Stimulated activated CD8-positive, alpha-beta memory T cell treated with anti-CD3 and anti-CD28 coated beads, Interleukin-4, amount 100 ng/mL, for 1 hour (primary cell): ENCODE measurements around the gene BSPH1.
"Not testable (repeated sequence)": the region's sequence is repeated elsewhere in the genome, so short reads cannot be mapped to it uniquely, and the experiment has no call there.

Source experiments
- DNase-seq, 2 donors: peaks; one replicate each; pipeline ENCODE4 v3.0.0-alpha.2; 2020; ENCODE audit warnings: low read depth in 2 of 2, low spot score in 1 of 2

Gene BSPH1, protein sequence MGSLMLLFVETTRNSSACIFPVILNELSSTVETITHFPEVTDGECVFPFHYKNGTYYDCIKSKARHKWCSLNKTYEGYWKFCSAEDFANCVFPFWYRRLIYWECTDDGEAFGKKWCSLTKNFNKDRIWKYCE

GRCh38 chr19:47992070-47992469 is at the start of gene BSPH1:
Gene BSPH1, minus strand, starts transcription at chr19:47992170. Its CDS starts 89 bp downstream, at chr19:47992081.
- no peak for DNase-seq

GRCh38 chr19:48036765-48037164 is 44.8 kb upstream of the BSPH1 start:
- no peak for DNase-seq

GRCh38 chr19:48033604-48034003 is 41.6 kb upstream of the BSPH1 start:
- DNase-seq, result no peak

DNA sequence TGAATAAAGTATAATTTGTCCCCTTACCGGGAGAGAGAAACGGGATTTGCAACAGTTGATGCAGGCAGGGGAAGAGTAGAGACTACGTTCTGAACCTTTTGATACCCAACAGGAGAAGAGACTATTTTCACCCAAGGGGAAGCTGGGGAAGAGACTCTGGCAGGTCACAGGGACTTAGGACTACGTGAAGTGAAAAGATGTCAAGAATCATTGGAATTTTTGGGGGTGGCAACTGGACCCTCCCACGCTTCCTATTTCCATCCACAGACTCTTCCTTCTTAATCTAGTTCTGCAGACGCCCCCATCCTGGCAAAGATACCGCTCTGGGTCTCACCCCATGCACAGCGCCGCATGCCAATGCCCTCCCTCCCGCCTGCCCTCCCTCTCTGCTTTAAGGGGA is 38.1 kb upstream of the BSPH1 start:
- DNase-seq, result no peak

DNA sequence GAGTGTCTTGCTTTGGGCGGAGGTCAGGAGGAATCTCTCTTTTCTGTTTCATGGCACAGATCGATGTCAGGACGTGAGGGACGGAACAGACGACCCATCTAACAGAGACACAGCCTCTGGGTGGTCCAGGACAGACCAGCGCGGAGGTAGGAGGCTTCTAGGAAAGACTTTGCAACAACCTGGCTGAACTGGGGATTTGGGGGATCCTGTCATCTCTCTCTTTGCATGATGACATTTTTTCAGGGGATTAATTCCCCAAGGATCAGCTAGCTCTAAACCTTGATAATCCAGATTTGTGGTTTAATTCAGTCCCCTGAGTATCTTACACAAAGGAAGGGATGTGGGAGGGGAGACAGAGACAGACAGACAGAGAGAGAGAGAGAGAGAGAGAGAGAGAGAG is 37.5 kb upstream of the BSPH1 start:
- DNase-seq, result no peak

DNA sequence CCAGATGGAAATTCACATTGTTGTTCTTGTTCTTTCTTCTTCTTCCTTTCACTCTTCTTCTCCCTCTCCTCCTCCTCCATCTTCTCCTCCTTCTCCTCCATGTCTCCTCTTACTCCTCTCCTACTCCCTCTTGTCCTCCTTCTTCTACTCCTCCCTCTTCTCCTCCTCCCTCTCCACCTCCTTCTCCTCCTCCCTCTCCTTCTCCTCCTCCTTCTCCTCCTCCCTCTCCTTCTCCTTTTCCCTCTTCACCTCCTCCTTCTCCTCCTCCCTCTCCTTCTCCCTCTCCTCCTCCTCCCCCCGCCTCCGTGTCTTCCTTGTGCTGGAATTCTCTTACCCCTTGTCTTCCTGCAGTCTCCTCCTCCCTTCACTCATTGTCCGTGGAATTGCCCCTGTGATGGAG is 33.5 kb upstream of the BSPH1 start:
- DNase-seq, result no peak

GRCh38 chr19:48023518-48023917 is 31.5 kb upstream of the BSPH1 start:
- DNase-seq, result no peak

DNA sequence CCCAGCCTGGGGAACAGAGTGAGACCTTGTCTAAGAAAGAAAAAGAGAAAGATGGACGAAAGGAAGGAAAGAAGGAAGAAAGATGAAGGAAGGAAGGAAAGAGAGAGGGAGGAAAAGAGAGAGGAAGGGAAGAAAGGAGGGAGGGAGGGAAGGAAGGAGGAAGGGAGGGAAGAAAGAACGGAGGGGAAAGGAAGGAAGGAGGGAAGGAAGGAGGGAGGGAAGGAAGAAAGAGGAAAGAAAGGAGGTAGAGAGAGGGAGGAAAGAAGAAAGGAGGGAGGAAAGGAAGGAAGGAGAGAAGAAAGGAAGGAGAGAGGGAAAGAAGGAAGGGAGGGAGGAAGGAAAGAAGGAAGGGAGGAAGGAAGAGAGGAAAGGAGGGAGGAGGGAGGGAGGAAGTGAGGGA is 31.0 kb upstream of the BSPH1 start:
- no peak for DNase-seq

GRCh38 chr19:48020686-48021085 is 28.7 kb upstream of the BSPH1 start:
- DNase-seq, result no peak

DNA sequence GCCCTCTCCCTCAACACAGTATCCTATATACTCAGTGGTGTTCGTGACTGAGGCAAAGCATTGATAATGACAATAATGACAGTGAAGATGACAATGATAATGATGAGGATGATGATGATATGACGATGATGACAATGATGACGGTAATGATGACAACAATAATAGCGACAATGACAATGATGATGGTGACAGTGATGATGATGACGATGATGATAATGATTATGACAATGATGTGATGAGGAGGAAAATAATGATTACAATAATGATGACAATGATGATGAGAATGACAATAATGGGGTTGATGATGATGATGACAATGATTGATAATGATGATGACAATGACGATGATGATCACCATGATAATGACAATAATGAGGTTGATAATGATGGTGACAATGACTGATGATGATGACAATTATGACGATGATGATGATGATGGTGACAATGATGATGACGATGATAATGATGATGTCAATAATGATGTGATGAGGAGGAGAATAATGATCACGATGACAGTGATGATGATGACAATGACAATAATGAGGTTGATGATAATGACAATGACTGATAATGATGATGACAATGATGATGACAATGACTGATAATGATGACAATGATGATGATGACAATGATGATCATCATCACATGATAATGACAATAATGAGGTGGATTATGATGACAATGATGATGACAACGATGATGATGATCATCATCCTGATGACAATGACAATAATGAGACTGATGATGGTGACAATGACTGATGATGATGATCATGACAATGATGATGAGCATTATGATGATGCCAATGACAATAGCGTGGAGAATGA is 19.2 kb upstream of the BSPH1 start:
- DNase-seq, result no peak

DNA sequence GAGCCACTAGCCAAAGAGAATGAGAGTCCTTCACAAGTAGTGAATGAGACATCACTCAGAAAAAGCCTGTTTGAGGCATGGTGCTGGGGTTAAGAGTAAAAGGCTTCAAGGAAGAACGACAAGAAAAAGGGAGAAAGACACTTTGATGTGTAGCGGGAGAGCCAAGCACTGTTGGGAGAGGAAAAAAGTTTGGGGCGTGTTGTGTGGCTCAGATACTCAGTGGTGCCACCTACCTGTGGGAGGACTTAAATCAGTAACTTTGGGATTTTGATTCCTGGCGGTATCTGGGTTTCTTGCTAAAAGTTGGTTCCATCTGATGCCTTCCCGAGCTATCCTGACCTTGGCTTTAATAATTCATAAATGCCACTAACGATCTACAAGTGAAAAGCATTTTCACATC is 14.8 kb upstream of the BSPH1 start:
- no peak for DNase-seq

DNA sequence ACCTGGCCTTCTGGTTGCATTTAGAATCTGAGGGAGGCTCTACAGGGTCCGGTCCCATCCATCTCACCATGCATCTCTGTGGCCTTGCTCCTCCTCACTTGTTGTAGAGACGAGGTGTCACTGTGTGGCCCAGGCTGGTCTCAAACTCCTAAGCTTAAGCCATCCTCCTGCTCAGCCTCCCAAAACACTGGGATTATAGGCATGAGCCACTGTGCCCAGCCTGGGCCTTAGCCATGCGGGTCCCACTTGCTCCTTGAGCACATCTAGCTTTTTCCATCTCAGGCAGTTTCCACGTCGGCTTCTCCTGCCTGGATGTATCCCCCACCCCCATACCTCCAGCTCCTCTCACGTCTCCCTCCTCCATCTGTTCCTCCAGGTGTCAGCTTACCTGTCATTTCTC is 12.3 kb upstream of the BSPH1 start:
- no peak for DNase-seq

DNA sequence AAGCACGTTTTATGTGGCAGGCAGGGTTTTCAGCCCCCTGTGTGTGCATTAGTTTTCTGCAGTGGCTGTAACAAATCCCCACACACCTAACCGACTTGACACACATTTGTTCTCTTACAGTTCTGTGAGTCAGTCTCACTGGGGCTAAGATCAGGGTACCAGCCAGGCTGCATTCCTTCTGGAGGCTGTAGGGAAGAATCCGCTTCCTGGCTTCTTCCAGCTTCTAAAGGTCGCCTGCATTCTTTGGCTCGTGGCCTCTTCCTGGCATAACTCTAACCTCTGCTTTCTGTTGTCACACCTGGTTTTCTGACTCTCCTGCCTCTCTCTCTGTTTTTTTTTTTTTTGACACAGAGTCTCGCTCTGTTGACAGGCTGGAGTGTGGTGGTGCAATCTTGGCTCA is 8.9 kb upstream of the BSPH1 start:
- DNase-seq, result no peak

GRCh38 chr19:47998800-47999199 is 6.8 kb upstream of the BSPH1 start:
- DNase-seq, result no peak

GRCh38 chr19:47996230-47996727 is 4.3 kb upstream of the BSPH1 start:
- no peak for DNase-seq

- no peak for DNase-seq
Measured at GRCh38 chr19:47994209-47994802, 2.3 kb upstream of the BSPH1 start, which contains the start of gene ELSPBP1. Gene ELSPBP1, plus strand, starts transcription at chr19:47994632. Its CDS starts 14,036 bp downstream, at chr19:48008668.

DNA sequence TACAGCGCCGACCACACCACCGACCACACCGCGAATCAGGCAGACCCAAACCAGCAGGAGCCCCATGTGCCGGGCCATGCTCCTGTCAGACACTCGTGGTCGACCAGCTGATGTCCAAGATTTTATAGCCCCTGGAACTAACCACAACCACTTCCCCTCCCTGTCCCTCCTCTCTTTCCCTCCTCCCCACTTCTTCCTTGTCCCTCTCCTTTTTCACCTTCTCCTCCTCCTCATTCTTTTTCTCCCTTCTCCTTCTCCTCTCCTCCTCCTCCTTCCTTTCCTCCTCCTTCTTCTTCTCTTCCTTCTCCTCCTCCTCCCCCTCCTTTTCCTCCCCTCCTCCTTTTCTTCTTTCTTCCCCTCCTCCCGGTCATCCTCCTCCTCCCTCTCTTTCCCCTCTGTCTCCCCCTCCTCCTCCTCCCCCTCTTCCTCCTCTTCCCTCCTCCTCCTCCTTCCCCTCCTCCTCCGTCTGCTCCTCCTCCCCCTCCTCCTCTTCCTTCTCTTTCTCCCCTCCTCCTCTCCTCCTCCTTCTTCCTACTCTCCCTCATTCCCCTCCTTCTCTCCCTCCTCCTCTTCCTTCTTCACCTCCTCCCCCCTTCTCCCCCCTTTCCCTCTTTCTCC is 670 bp downstream of the BSPH1 start:
- no peak for DNase-seq

DNA sequence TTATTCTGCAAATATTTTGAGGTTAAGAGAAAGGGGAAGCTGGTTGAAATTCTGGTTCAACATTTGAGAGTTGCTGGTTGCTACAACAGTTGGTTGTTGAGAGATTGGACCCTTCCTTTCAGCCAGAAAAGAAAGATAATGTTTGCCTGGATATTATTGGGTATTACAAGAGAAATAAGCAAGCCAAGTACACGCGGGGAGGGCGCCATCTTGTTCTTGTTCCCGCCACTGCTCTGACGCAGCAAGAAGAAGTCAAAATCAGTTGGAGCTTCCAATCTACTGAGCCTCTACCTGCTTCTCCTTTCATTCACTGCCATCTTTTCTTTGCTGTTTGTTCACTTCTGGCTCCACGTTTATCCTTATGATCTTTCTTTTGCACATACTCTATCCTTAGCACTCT is 18.4 kb downstream of the BSPH1 start:
- DNase-seq, result no peak

DNA sequence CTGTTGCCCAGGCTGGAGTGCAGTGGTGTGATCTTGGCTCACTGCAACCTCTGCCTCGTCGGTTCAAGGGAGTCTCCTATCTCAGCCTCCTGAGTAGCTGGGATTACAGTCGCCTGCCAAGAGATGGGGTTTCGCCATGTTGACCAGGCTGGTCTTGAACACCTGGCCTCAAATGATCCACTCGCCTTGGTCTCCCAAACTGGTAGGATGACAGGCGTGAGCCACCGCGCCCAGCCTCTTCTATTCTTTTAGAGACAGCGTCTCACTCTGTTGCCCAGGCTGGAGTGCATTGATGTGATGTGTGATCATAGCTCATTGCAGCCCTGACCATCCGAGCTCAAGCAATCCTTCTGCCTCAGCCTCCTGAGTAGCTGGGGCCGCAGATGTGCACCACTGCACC is 36.0 kb downstream of the BSPH1 start:
- not testable (repeated sequence) for DNase-seq

GRCh38 chr19:47952132-47952531 is 39.8 kb downstream of the BSPH1 start:
- not testable (repeated sequence) for DNase-seq

DNA sequence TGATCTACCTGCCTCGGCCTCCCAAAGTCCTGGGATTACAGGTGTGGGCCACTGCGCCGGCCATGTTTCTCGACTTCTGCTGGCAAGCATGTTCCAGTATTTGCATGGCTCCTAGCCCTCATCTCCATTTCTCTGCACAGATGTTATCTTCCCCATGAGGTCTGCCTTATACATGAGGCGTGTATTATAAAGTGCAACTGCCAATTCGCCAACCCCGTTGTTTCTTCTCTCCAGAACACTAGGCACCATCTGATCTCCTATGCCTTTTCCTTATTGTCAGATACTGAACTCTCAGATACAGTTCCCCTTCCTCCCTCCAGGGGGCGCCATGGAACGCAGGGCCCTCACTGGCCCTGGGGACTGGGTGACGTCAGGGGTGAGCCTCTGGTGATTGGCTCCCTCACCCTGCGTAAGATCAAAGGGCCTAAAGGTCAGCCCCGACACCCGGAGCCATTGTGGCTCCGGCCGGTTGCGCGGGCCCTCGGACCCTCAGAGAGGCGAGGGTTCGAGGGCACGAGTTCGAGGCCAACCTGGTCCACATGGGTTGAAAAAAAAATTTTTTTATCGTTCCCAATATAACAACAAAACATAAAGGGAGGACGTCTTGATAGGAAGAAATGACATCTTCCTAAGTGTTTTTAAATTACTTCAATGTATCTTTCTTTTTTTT is 42.0 kb downstream of the BSPH1 start:
- DNase-seq, result not testable (repeated sequence)
